Mesothelial cell of epicardium (in vitro differentiated cells): ENCODE data around the gene CTR9. TPM values are rescaled to one million over a fixed set of nuclear protein-coding genes. Genes with fewer than 3 reads are reported as not detected.
"Not testable (repeated sequence)": the region's sequence is repeated elsewhere in the genome, so short reads cannot be mapped to it uniquely, and the experiment has no call there.

Experiments
- DNase-seq, 2 experiments: peaks; one replicate each; pipeline ENCODE4 v3.0.0; 2021; ENCODE audit warnings: low spot score in 2 of 2; ENCODE audit not compliant: unreplicated experiment in 2 of 2
- H3K27ac Mint-ChIP-seq: 2 replicates; pipeline ENCODE4 v1.8.0; 2021; ENCODE audit warnings: mixed read lengths
- H3K27me3 Mint-ChIP-seq: 2 replicates; pipeline ENCODE4 v1.8.0; 2021; ENCODE audit warnings: low read depth, mixed read lengths
- H3K36me3 Mint-ChIP-seq: 2 replicates; pipeline ENCODE4 v1.8.0; 2021; ENCODE audit warnings: mixed read lengths
- H3K4me1 Mint-ChIP-seq: 2 replicates; pipeline ENCODE4 v1.8.0; 2021; ENCODE audit warnings: mixed read lengths
- H3K4me3 Mint-ChIP-seq: 2 replicates; pipeline ENCODE4 v1.8.0; 2021; ENCODE audit warnings: mild to moderate bottlenecking, moderate library complexity, mixed read lengths
- H3K9me3 Mint-ChIP-seq: 2 replicates; pipeline ENCODE4 v1.8.0; 2021; ENCODE audit warnings: mixed read lengths
- CTCF ChIP-seq: fragments of 200-600 bp; sonication (generic); IDR thresholded peaks from one replicate; pipeline ENCODE4 v1.5.0; 2021; ENCODE audit warnings: antibody characterized with exemption; ENCODE audit not compliant: unreplicated experiment
- total RNA-seq: library from RNA; stranded (reverse); gene quantifications from 3 replicates; pipeline ENCODE4 v1.2.1, GENCODE V29; 2021

Gene CTR9
- total RNA-seq, 1 donor from 2014 or later, result 33.2 TPM

DNA sequence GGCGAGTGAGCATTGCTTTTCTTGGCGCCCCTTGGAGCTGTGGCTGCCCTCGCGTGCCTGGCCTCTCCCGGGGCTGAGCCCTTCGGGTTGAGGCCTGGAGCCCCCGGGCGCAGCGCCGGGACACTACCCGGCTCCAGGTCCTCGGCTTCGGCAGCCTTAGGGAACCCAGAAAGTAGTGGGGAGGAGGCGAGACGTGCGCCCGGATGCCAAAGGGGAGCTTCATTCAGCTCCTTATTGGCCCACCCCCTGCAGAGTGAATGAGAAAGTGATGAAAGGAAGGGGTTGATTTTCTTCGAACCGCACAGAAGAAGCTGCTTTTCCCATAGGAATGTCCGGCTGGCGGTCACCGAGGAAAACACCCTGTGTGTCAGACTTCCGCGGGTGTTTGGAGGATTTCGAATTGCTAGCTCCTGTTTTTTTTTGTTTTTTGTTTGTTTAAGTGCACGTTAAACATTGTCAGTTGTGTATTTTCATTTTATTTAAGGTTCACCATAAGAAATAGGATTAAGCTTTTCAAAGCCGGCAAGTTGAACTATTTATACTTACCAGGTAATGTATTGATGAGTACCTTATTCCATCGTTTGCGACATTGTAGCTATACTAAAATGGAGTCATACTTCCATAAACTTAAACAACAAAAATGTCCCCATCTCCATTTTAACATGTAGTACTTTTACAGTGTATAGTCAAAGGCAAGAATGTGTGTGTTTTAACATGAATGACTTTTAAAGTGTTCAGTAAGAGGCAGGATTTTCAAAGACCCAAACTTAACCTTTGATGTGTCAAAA lies 58.5 kb downstream of the CTR9 start:
- Mint-ChIP-seq H3K4me1 (peaks cover 37% of the 10 kb centered on the region), H3K9me3 (no peaks in the 10 kb centered on the region), H3K27ac (peak overlapping the region; percentile 99), H3K4me3 (peak overlapping the region; percentile 96), H3K27me3 (no peaks in the 10 kb centered on the region), H3K36me3 (peaks cover 26% of the 10 kb centered on the region)
- DNase-seq, result no peak
- no peak for TF ChIP-seq CTCF

GRCh38 chr11:10813945-10814344 lies 62.9 kb downstream of the CTR9 start:
- no peaks in the 10 kb centered on the region for H3K27me3 Mint-ChIP-seq
- peaks cover 12% of the 10 kb centered on the region for H3K4me1 Mint-ChIP-seq
- no peaks in the 10 kb centered on the region for H3K9me3 Mint-ChIP-seq
- DNase-seq, result no peak
- H3K36me3 Mint-ChIP-seq, result no peaks in the 10 kb centered on the region
- H3K4me3 Mint-ChIP-seq, result no peak overlapping the region
- no peak for TF ChIP-seq CTCF
- no peak overlapping the region for H3K27ac Mint-ChIP-seq

DNA sequence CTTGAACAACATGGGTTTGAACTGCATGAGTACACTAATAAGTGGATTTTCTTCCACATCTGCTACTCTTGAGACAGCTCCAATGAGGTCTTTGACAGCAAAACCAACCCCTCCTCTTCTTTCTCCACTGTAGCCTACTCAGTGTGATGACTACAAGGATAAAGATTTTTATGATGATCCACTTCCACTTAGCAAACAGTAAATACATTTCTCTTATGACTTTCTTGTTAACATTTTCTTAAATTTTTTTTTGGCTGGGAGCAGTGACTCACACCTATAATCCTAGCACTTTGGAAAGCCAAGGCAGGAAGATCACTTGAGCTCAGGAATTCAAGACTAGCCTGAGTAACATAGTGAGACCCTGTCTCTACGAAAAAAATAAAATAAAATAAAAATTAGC lies 67.5 kb downstream of the CTR9 start:
- Mint-ChIP-seq H3K9me3 (no peaks in the 10 kb centered on the region), H3K4me3 (no peak overlapping the region), H3K4me1 (peaks cover 14% of the 10 kb centered on the region), H3K36me3 (no peaks in the 10 kb centered on the region), H3K27ac (no peak overlapping the region), H3K27me3 (no peaks in the 10 kb centered on the region)
- DNase-seq, result no peak
- TF ChIP-seq CTCF, result no peak

DNA sequence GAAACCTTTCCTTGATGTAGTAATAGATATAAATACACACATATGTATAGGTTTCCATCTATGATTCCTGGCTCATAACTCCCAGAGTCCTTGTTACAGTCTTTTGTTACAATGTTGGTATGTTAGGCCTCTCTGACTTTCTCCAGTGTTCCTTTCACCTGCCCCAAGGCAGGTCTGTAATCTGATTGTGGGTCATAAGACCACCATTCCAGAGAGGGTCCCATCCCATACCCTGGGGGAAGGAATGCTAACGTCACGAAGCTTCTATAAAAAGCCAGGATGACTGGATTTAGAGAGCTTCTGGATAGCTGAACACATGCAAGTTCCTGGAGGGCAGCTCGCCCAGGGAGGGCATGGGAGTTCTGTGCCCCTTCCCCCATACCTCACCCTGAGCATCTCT lies 71.4 kb downstream of the CTR9 start:
- H3K27me3 Mint-ChIP-seq, H3K36me3 Mint-ChIP-seq, H3K9me3 Mint-ChIP-seq, H3K4me3 Mint-ChIP-seq, DNase-seq: not testable (repeated sequence)
- Mint-ChIP-seq H3K4me1 (peaks cover 22% of the 10 kb centered on the region), H3K27ac (peak overlapping the region; percentile 90)

DNA sequence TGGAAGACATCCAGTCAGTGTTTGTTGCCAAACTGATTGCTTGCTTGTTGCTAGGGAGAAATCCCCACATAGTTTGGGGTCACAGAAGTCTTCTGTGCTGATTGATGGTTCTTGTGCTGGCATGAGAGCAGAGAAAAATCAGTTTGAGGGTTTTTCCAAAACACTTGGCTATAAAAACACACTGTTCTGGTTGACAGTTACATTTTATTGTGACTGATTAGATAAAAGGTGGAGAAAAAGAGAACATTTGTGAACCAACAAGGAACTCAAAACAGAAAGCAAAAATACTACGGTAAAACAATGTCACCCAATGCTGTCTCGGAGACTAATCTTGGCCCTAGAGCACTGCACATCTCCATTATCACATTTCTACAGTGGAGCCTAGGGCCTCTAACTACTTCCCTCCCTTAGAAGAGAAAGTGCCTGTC lies 72.1 kb downstream of the CTR9 start:
- DNase-seq, result no peak
- Mint-ChIP-seq H3K36me3 (no peaks in the 10 kb centered on the region), H3K4me1 (peaks cover 22% of the 10 kb centered on the region), H3K27me3 (no peaks in the 10 kb centered on the region), H3K9me3 (peaks cover 3% of the 10 kb centered on the region), H3K4me3 (no peak overlapping the region), H3K27ac (peak overlapping the region; percentile 90)
- no peak for TF ChIP-seq CTCF

GRCh38 chr11:10824888-10825287 lies 73.8 kb downstream of the CTR9 start:
- H3K27ac Mint-ChIP-seq, result no peak overlapping the region
- no peak for DNase-seq
- no peaks in the 10 kb centered on the region for H3K27me3 Mint-ChIP-seq
- H3K9me3 Mint-ChIP-seq, result peaks cover 3% of the 10 kb centered on the region
- no peaks in the 10 kb centered on the region for H3K36me3 Mint-ChIP-seq
- peaks cover 22% of the 10 kb centered on the region for H3K4me1 Mint-ChIP-seq
- TF ChIP-seq CTCF, result no peak
- no peak overlapping the region for H3K4me3 Mint-ChIP-seq
